PC-3 (cell line): ENCODE data around the gene ETV7. TPM values are rescaled to one million over a fixed set of nuclear protein-coding genes. Genes with fewer than 3 reads are reported as not detected.
A peak's percentile ranks its signal among the peaks of the same experiment; 100 is the strongest.

Source experiments
- ATAC-seq: fragments of 200-7000 bp; cut with Tn5 transposase; 2 replicates; pipeline ENCODE4 v1.9.1; 2020; ENCODE audit warnings: mild to moderate bottlenecking, moderate library complexity
- BruUV-seq: library from RNA; stranded (reverse); fragments of 400-500 nt; replicated peaks from 2 replicates; lab custom pipeline; 2021; lab: Mats Ljungman, UMichigan
- CTCF ChIA-PET: fragments of 300-600 bp; sonication (Branson Sonifier 250); formaldehyde crosslinking; loops from one replicate; lab custom pipeline; 2022; ENCODE audit warnings: antibody characterized with exemption; lab: Charles Lee
- POLR2A ChIA-PET: fragments of 300-600 bp; sonication (Branson Sonifier 250); formaldehyde crosslinking; loops from one replicate; lab custom pipeline; 2022; ENCODE audit warnings: antibody characterized with exemption; ENCODE audit not compliant: unreplicated experiment; lab: Charles Lee
- DNase-seq: peaks from one replicate; pipeline ENCODE4 v3.0.0-alpha.2; 2015
- H2AFZ ChIP-seq: fragments of 300-600 bp; sonication (generic); 2 replicates; pipeline ENCODE4 v1.6.0; 2016; ENCODE audit warnings: antibody characterized with exemption, low read length
- H3F3A ChIP-seq: fragments of 300-600 bp; sonication (generic); one replicate; pipeline ENCODE4 v1.6.0; 2017; ENCODE audit warnings: antibody characterized with exemption, low read length, control low read depth, mild to moderate bottlenecking; ENCODE audit not compliant: unreplicated experiment
- H3K27ac ChIP-seq: fragments of 300-600 bp; sonication (generic); 2 replicates; pipeline ENCODE4 v1.5.1; 2016; ENCODE audit warnings: mild to moderate bottlenecking, low read length
- H3K27me3 ChIP-seq: fragments of 300-600 bp; sonication (generic); 2 replicates; pipeline ENCODE4 v1.6.1; 2016; ENCODE audit warnings: low read length, mixed read lengths
- H3K36me3 ChIP-seq: fragments of 300-600 bp; sonication (generic); 2 replicates; pipeline ENCODE4 v1.6.1; 2016; ENCODE audit warnings: low read depth, mixed run types, low read length, mixed read lengths
- H3K4me1 ChIP-seq: fragments of 300-600 bp; sonication (generic); 2 replicates; pipeline ENCODE4 v1.5.1; 2016; ENCODE audit warnings: low read length; ENCODE audit not compliant: insufficient read depth
- H3K4me2 ChIP-seq: fragments of 300-600 bp; sonication (generic); 2 replicates; pipeline ENCODE4 v1.6.0; 2016; ENCODE audit warnings: low read length
- H3K4me3 ChIP-seq: fragments of 300-600 bp; sonication (generic); 2 replicates; pipeline ENCODE4 v1.5.1; 2016; ENCODE audit warnings: mild to moderate bottlenecking, low read length, mixed read lengths
- H3K79me2 ChIP-seq: fragments of 300-600 bp; sonication (generic); 2 replicates; pipeline ENCODE4 v1.6.1; 2017; ENCODE audit warnings: low read length, mixed read lengths
- H3K9ac ChIP-seq: fragments of 300-600 bp; sonication (generic); 2 replicates; pipeline ENCODE4 v1.6.0; 2016; ENCODE audit warnings: mild to moderate bottlenecking, low read length
- H3K9me2 ChIP-seq: fragments of 300-600 bp; sonication (generic); replicated peaks from 2 replicates; pipeline ENCODE4 v1.6.1; 2016; ENCODE audit warnings: mixed run types, low read length, mixed read lengths
- H3K9me3 ChIP-seq: fragments of 300-600 bp; sonication (generic); 2 replicates; pipeline ENCODE4 v1.6.1; 2016; ENCODE audit warnings: low read length, mixed read lengths
- H4K20me1 ChIP-seq: fragments of 300-600 bp; sonication (generic); 2 replicates; pipeline ENCODE4 v1.6.1; 2016; ENCODE audit warnings: low read length, mixed read lengths
- EZH2 ChIP-seq: fragments of 300-600 bp; sonication (generic); IDR thresholded peaks from one replicate; pipeline ENCODE4 v1.6.1; 2017; ENCODE audit warnings: antibody characterized with exemption, mild to moderate bottlenecking, low read length; ENCODE audit not compliant: unreplicated experiment
- EZH2phosphoT487 ChIP-seq: fragments of 300-600 bp; sonication (generic); IDR thresholded peaks from 2 replicates; pipeline ENCODE4 v1.6.1; 2018; ENCODE audit warnings: mild to moderate bottlenecking, antibody characterized with exemption, low read length, borderline replicate concordance
- intact Hi-C: fragments of 100-400 bp; cut with micrococcal nuclease; formaldehyde crosslinking; loops from 2 replicates; pipeline ENCODE4 v1.9.0; 2023
- total RNA-seq: library from RNA; depleted of rRNA; stranded (reverse); fragments of >200 nt; gene quantifications from 2 replicates; pipeline ENCODE4 v1.2.3, GENCODE V29; 2014
- TF ChIP-seq, protein P1 (sequence below): fragments of 300-600 bp; sonication (generic); conservative IDR thresholded peaks from 2 replicates; pipeline ENCODE4 v1.5.1; 2017; ENCODE audit warnings: antibody characterized with exemption, low read depth, mild to moderate bottlenecking, low read length

Gene ETV7
- total RNA-seq, 1 experiment from 2014 or later, result not detected

DNA sequence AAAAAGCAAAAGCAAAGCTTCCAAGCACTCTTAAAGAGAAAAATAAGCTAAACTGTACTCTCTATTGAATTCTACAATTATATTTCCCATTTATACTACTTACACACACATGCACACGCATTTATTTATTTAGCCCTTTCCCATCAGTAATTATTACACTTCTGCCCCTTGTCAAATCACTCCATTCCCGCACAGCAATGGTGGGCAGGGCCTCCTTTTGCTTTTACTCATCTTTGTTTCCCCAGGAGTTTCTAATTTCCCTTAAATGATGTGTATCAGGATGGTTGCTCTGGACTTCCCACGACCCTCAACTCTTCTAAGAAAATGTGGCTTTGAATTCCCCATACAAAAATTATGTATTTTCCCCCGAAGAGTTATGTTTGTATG is 35.2 kb upstream of the ETV7 start:
- H3K27me3 ChIP-seq, result no peaks in the 10 kb centered on the region
- TF ChIP-seq, protein P1, sequence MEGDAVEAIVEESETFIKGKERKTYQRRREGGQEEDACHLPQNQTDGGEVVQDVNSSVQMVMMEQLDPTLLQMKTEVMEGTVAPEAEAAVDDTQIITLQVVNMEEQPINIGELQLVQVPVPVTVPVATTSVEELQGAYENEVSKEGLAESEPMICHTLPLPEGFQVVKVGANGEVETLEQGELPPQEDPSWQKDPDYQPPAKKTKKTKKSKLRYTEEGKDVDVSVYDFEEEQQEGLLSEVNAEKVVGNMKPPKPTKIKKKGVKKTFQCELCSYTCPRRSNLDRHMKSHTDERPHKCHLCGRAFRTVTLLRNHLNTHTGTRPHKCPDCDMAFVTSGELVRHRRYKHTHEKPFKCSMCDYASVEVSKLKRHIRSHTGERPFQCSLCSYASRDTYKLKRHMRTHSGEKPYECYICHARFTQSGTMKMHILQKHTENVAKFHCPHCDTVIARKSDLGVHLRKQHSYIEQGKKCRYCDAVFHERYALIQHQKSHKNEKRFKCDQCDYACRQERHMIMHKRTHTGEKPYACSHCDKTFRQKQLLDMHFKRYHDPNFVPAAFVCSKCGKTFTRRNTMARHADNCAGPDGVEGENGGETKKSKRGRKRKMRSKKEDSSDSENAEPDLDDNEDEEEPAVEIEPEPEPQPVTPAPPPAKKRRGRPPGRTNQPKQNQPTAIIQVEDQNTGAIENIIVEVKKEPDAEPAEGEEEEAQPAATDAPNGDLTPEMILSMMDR, result no peak
- TF ChIP-seq EZH2, result no peak
- CTCF ChIA-PET, result interaction anchor here (0.8 to 1.0 kb wide), 2 partner anchors 20 to 157 kb away, joined by 3 to 5 read pairs; partner anchors contain the start of gene KCTD20
- no peak for DNase-seq
- no peaks in the 10 kb centered on the region for H3F3A ChIP-seq
- ATAC-seq, result no peak
- no peaks in the 10 kb centered on the region for H3K9me3 ChIP-seq
- peak overlapping the region; percentile 64 for H3K9ac ChIP-seq
- H2AFZ ChIP-seq, result peak overlapping the region; percentile 93
- H3K4me3 ChIP-seq, result peak overlapping the region; percentile 72
- no TSS peak for BruUV-seq
- POLR2A ChIA-PET, result interaction anchor here (0.6 kb wide), 1 partner anchor 19 kb away, joined by 3 read pairs; no protein-coding TSS in a partner anchor
- peak overlapping the region; percentile 92 for H3K4me2 ChIP-seq
- no peak overlapping the region for H3K27ac ChIP-seq
- H3K9me2 ChIP-seq, result no peaks in the 10 kb centered on the region
- no peaks in the 10 kb centered on the region for H3K79me2 ChIP-seq
- no peaks in the 10 kb centered on the region for H4K20me1 ChIP-seq
- intact Hi-C loops, result loop anchor here (1.0 to 5.0 kb wide), 4 partner anchors 19 to 258 kb away; partner anchors contain the start of gene SRSF3
- H3K36me3 ChIP-seq, result no peaks in the 10 kb centered on the region
- H3K4me1 ChIP-seq, result peaks cover 6% of the 10 kb centered on the region

DNA sequence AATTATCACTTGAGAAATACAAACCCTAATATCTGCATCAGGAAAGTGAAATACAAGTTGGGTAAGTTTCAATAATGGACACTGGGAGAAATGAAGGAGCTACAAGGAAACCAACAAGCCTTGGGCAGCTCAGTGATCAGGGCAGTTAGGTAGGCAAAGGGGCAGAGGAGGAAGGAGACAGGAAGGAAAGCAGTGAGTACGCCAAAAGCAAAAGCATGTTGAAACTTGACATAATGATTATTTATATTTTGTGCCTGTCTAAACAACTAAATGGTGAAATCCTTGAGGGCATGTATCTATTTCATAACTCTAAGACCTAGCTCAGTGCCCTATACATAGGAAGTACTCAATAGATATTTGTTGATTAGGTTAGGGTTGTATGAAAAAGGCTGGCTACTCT is 31.8 kb upstream of the ETV7 start:
- Histone ChIP-seq H3K9me2 (no peaks in the 10 kb centered on the region), H3K27ac (no peak overlapping the region), H3K4me2 (no peak overlapping the region), H3K79me2 (no peaks in the 10 kb centered on the region), H2AFZ (no peak overlapping the region), H3K4me1 (peaks cover 6% of the 10 kb centered on the region), H3K36me3 (no peaks in the 10 kb centered on the region), H3K4me3 (no peak overlapping the region), H4K20me1 (no peaks in the 10 kb centered on the region), H3K9ac (no peak overlapping the region), H3F3A (no peaks in the 10 kb centered on the region), H3K27me3 (no peaks in the 10 kb centered on the region), H3K9me3 (no peaks in the 10 kb centered on the region)
- CTCF ChIA-PET, result no interaction called here
- TF ChIP-seq, protein P1, result no peak
- no peak for TF ChIP-seq EZH2phosphoT487
- no peak for TF ChIP-seq EZH2
- intact Hi-C loops, result no loop called here
- POLR2A ChIA-PET, result no interaction called here
- DNase-seq, result no peak
- no TSS peak for BruUV-seq
- no peak for ATAC-seq

DNA sequence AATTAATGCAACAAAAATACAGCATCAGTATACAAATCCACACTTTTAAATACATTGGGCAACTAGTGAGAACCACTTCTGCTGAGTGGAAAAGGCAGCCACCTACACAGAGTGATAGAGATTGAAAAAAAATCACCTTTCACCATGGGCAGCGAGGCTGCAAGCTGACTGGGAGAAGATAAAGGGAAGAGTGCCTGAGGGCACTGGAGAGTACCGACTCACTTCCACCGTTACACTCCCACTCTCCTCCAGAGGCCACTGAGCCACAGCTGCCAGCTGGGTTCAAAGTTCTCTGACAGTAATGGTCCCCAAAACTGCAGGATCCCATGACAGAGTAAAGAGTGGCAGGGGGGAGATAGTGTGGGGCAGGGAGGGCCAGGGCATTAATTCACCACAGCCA is 31.1 kb upstream of the ETV7 start:
- TF ChIP-seq EZH2phosphoT487, result no peak
- TF ChIP-seq EZH2, result no peak
- TF ChIP-seq, protein P1, result no peak
- Histone ChIP-seq H3K4me1 (peaks cover 6% of the 10 kb centered on the region), H4K20me1 (no peaks in the 10 kb centered on the region), H3K9me3 (no peaks in the 10 kb centered on the region), H3K9me2 (no peaks in the 10 kb centered on the region), H3K4me2 (no peak overlapping the region), H3K36me3 (no peaks in the 10 kb centered on the region), H2AFZ (no peak overlapping the region), H3K79me2 (no peaks in the 10 kb centered on the region), H3K4me3 (no peak overlapping the region), H3K9ac (no peak overlapping the region), H3K27me3 (no peaks in the 10 kb centered on the region), H3F3A (no peaks in the 10 kb centered on the region), H3K27ac (no peak overlapping the region)
- DNase-seq (peak; percentile 24), ATAC-seq (no peak)
- intact Hi-C loops, result no loop called here
- ChIA-PET CTCF (no interaction called here), POLR2A (no interaction called here)
- BruUV-seq, result no TSS peak
